Measurements from ENCODE around the gene PCDHA11.
"Not testable (repeated sequence)": the region's sequence is repeated elsewhere in the genome, so short reads cannot be mapped to it uniquely, and the experiment has no call there.

Gene PCDHA11

GRCh38 chr5:140833993-140834392 lies 34.8 kb upstream of the PCDHA11 start, which contains the start of gene PCDHA7:
Gene PCDHA7, plus strand, starts transcription at chr5:140834269. Its CDS starts 115 bp downstream, at chr5:140834384.
- no peak for TF ChIP-seq ZFX (IDR thresholded peaks at IDR 0.05)
- peak; percentile 57 for TF ChIP-seq CTCF (conservative IDR thresholded peaks at IDR 0.05)
- H3K27ac ChIP-seq: no peak within 1 kb of the TSS

- H3K27ac ChIP-seq: not testable (repeated sequence)
- peak; percentile 36; the same call in 1 of the 2 replicates for TF ChIP-seq CTCF (conservative IDR thresholded peaks at IDR 0.05)
Observed at GRCh38 chr5:140834439-140835008, 34.2 kb upstream of the PCDHA11 start.

GRCh38 chr5:140835622-140836510 lies 32.9 kb upstream of the PCDHA11 start:
- no peak overlapping the region for H3K27ac ChIP-seq
- TF ChIP-seq ZFX (IDR thresholded peaks at IDR 0.05) (no peak), CTCF (conservative IDR thresholded peaks at IDR 0.05) (no peak)

GRCh38 chr5:140840978-140841962 lies 27.5 kb upstream of the PCDHA11 start, which contains the start of gene PCDHA8:
Gene PCDHA8, plus strand, starts transcription at chr5:140841187. Its CDS starts 135 bp downstream, at chr5:140841322.
- TF ChIP-seq ZFX (IDR thresholded peaks at IDR 0.05) (no peak), CTCF (conservative IDR thresholded peaks at IDR 0.05) (peak; percentile 83)
- H3K27ac ChIP-seq: no peak within 1 kb of the TSS

- H3K27ac ChIP-seq: no peak overlapping the region
- TF ChIP-seq ZFX (IDR thresholded peaks at IDR 0.05) (no peak), CTCF (conservative IDR thresholded peaks at IDR 0.05) (no peak)
Observed at GRCh38 chr5:140842798-140843733, 25.7 kb upstream of the PCDHA11 start.
